A549 (cell line): ENCODE measurements around the gene C20orf141. TPM values are rescaled to one million over a fixed set of nuclear protein-coding genes. Genes with fewer than 3 reads are reported as not detected.

Experiments
- ATAC-seq, 2 experiments: fragments of 200-7000 bp in 1 of 2; fragments of >200 bp in 1 of 2; cut with Nextera tagmentation in 1 of 2; cut with Tn5 transposase in 1 of 2; 3 replicates each; pipeline versions ENCODE4 v1.8.0 to v1.9.1; 2018 to 2020; ENCODE audit warnings: mild to moderate bottlenecking in 1 of 2, moderate library complexity in 1 of 2
- CTCF ChIA-PET: fragments of 300-600 bp; sonication (Branson Sonifier 250); formaldehyde crosslinking; extraction: SDS; loops from one replicate; lab custom pipeline; 2021; ENCODE audit warnings: antibody characterized with exemption, inconsistent platforms; lab: Yijun Ruan, JAX
- POLR2A ChIA-PET: fragments of 350-600 bp; formaldehyde crosslinking; extraction: SDS; loops from one replicate; lab custom pipeline; 2021; ENCODE audit warnings: antibody characterized with exemption, inconsistent platforms; lab: Yijun Ruan, JAX
- DNase-seq, 2 experiments: peaks; one replicate each; pipeline versions ENCODE4 v3.0.0 to v3.0.0-alpha.2; 2011 to 2016; ENCODE audit warnings: low read depth in 1 of 2, low spot score in 1 of 2
- FAIRE-seq: peaks from 2 replicates; lab custom pipeline; 2011; peaks lifted over from hg19 to GRCh38; lab: Jason Lieb, UNC
- H3K27ac ChIP-seq, 2 experiments: fragments of >200 bp; sonication (Bioruptor Twin); formaldehyde crosslinking; 3 replicates each; pipeline ENCODE4 v1.5.1; 2016 to 2017
- H3K4me1 ChIP-seq: fragments of >200 bp; sonication (Bioruptor Twin); formaldehyde crosslinking; 3 replicates; pipeline ENCODE4 v1.6.1; 2016
- H3K4me2 ChIP-seq: fragments of >200 bp; sonication (Bioruptor Twin); formaldehyde crosslinking; 3 replicates; pipeline ENCODE4 v1.6.1; 2016
- H3K4me3 ChIP-seq: fragments of >200 bp; sonication (Bioruptor Twin); formaldehyde crosslinking; 3 replicates; pipeline ENCODE4 v1.5.1; 2016
- H3K9me3 ChIP-seq: fragments of >200 bp; sonication (Bioruptor Twin); formaldehyde crosslinking; 3 replicates; pipeline ENCODE4 v1.6.1; 2016
- BHLHE40 ChIP-seq: IDR thresholded peaks from 2 replicates; pipeline ENCODE4 v1.6.1; 2012; ENCODE audit warnings: low read depth, low read length, inconsistent platforms
- CBX2 ChIP-seq: fragments of 200-600 bp; sonication (generic); IDR thresholded peaks from 2 replicates; pipeline ENCODE4 v1.6.1; 2016; ENCODE audit warnings: low read depth, mild to moderate bottlenecking, borderline replicate concordance
- CEBPB ChIP-seq, 2 experiments: fragments of >200 bp in 1 of 2; sonication (Bioruptor Twin) in 1 of 2; formaldehyde crosslinking in 1 of 2; IDR thresholded peaks; 2 replicates each; pipeline ENCODE4 v1.6.1; 2012 to 2016
- CHD4 ChIP-seq: fragments of 200-600 bp; sonication (generic); IDR thresholded peaks from 2 replicates; pipeline ENCODE4 v1.6.1; 2016; ENCODE audit warnings: antibody characterized with exemption, mild to moderate bottlenecking, borderline replicate concordance
- FOSL2 ChIP-seq, 2 experiments: fragments of 450-650 bp in 1 of 2; fragments of >200 bp in 1 of 2; sonication (Bioruptor Twin) in 1 of 2; formaldehyde crosslinking; IDR thresholded peaks; 2 replicates each; pipeline versions ENCODE4 v1.5.0 to v1.6.1; 2016 to 2020; ENCODE audit warnings: mild to moderate bottlenecking in 1 of 2, moderate library complexity in 1 of 2
- GATA3 ChIP-seq: IDR thresholded peaks from 2 replicates; pipeline ENCODE4 v1.6.1; 2012; ENCODE audit warnings: borderline replicate concordance
- HEYL ChIP-seq: fragments of 250-450 bp; sonication (Bioruptor Pico); IDR thresholded peaks from 2 replicates; pipeline ENCODE4 v1.8.0; 2021; ENCODE audit warnings: mild to moderate bottlenecking, moderate library complexity
- HOXA7 ChIP-seq: fragments of 250-450 bp; sonication (Bioruptor Pico); IDR thresholded peaks from 2 replicates; pipeline ENCODE4 v1.5.0; 2020; ENCODE audit warnings: mild to moderate bottlenecking, moderate library complexity
- HOXB13 ChIP-seq: fragments of 250-450 bp; sonication (Bioruptor Pico); IDR thresholded peaks from 2 replicates; pipeline ENCODE4 v1.5.0; 2020; ENCODE audit warnings: low read depth, mild to moderate bottlenecking, moderate library complexity
- JUN ChIP-seq, 2 experiments: fragments of >200 bp; sonication (Bioruptor Twin); formaldehyde crosslinking; IDR thresholded peaks; 2 replicates in 1 of 2; 3 replicates in 1 of 2; pipeline ENCODE4 v1.6.1; 2016 to 2017
- JUNB ChIP-seq: fragments of >200 bp; sonication (Bioruptor Twin); formaldehyde crosslinking; IDR thresholded peaks from 2 replicates; pipeline ENCODE4 v1.6.1; 2016
- KDM5A ChIP-seq: fragments of 200-600 bp; sonication (generic); IDR thresholded peaks from 2 replicates; pipeline ENCODE4 v1.6.1; 2016; ENCODE audit warnings: antibody characterized with exemption, mild to moderate bottlenecking
- MAZ ChIP-seq: fragments of 150-350 bp; IDR thresholded peaks from 2 replicates; pipeline ENCODE4 v1.6.1; 2014; ENCODE audit warnings: antibody characterized with exemption, low read depth, low read length, borderline replicate concordance
- MYC ChIP-seq: IDR thresholded peaks from 2 replicates; pipeline ENCODE4 v1.6.1; 2012; ENCODE audit warnings: mild to moderate bottlenecking, inconsistent platforms, low read length, improper control_type of control experiment, borderline replicate concordance
- NR3C1 ChIP-seq: fragments of >200 bp; sonication (Bioruptor Twin); formaldehyde crosslinking; IDR thresholded peaks from 3 replicates; pipeline ENCODE4 v1.6.1; 2017
- RAD21 ChIP-seq, 2 experiments: fragments of >200 bp in 1 of 2; sonication (Bioruptor Twin) in 1 of 2; formaldehyde crosslinking in 1 of 2; IDR thresholded peaks in 1 of 2; conservative IDR thresholded peaks in 1 of 2; 2 replicates in 1 of 2; 3 replicates in 1 of 2; pipeline ENCODE4 v1.6.1; 2012 to 2018; ENCODE audit warnings: inconsistent platforms in 1 of 2
- RNF2 ChIP-seq: fragments of 200-600 bp; sonication (generic); IDR thresholded peaks from 2 replicates; pipeline ENCODE4 v1.6.1; 2016; ENCODE audit warnings: low read depth, mild to moderate bottlenecking, antibody characterized with exemption, moderate library complexity, borderline replicate concordance
- TFCP2L1 ChIP-seq: fragments of 250-450 bp; sonication (Bioruptor Pico); IDR thresholded peaks from 2 replicates; pipeline ENCODE4 v1.5.0; 2021; ENCODE audit warnings: mild to moderate bottlenecking
- ZFP36 ChIP-seq: fragments of 450-650 bp; IDR thresholded peaks from 2 replicates; pipeline ENCODE4 v1.6.1; 2014; ENCODE audit warnings: borderline replicate concordance; ENCODE audit not compliant: partially characterized antibody
- ZSCAN20 ChIP-seq: fragments of 250-450 bp; sonication (Bioruptor Pico); IDR thresholded peaks from 2 replicates; pipeline ENCODE4 v1.8.0; 2022; ENCODE audit warnings: mild to moderate bottlenecking, moderate library complexity
- WGBS: methylation state at CpG from one replicate; pipeline ENCODE4 v1.1.6; 2017; ENCODE audit errors: missing lambda C conversion rate; 5-methylcytosine and 5-hydroxymethylcytosine counted together
- polyA plus RNA-seq, 4 experiments: library from polyadenylated mRNA; depleted of rRNA in 3 of 4; stranded (reverse); fragments of >200 nt; fragmentation: RNase III in 1 of 4; extraction: RNeasy Plus Mini Kit Qiagen cat#74134 plus additional on column Dnase treatment in 1 of 4; gene quantifications; 2 replicates in 3 of 4; 3 replicates in 1 of 4; pipeline ENCODE4 v1.2.3, GENCODE V29; 2011 to 2017
- TF ChIP-seq, protein P1 (sequence below): IDR thresholded peaks from 2 replicates; pipeline ENCODE4 v1.6.1; 2012
- TF ChIP-seq, protein P2 (sequence below): fragments of 150-350 bp; IDR thresholded peaks from 2 replicates; pipeline ENCODE4 v1.6.1; 2014; ENCODE audit warnings: low read depth, mild to moderate bottlenecking, low read length
- TF ChIP-seq, protein P3 (sequence below): fragments of 200-600 bp; sonication (generic); IDR thresholded peaks from 2 replicates; pipeline ENCODE4 v1.6.1; 2016; ENCODE audit warnings: antibody characterized with exemption, mild to moderate bottlenecking, moderate library complexity
- TF ChIP-seq, protein P4 (sequence below): IDR thresholded peaks from 2 replicates; pipeline ENCODE4 v1.6.1; 2012
- TF ChIP-seq, protein P5 (sequence below): fragments of 250-450 bp; sonication (Bioruptor Pico); IDR thresholded peaks from 2 replicates; pipeline ENCODE4 v1.5.0; 2021; ENCODE audit warnings: mild to moderate bottlenecking, moderate library complexity, borderline replicate concordance
- TF ChIP-seq, protein P6 (sequence below): IDR thresholded peaks from 2 replicates; pipeline ENCODE4 v1.6.1; 2012; ENCODE audit warnings: low read depth, borderline replicate concordance

Gene C20orf141
- polyA plus RNA-seq, 2 of the 4 experiments (the other 2 are of a cell fraction): 0.16 to 0.56 TPM

DNA sequence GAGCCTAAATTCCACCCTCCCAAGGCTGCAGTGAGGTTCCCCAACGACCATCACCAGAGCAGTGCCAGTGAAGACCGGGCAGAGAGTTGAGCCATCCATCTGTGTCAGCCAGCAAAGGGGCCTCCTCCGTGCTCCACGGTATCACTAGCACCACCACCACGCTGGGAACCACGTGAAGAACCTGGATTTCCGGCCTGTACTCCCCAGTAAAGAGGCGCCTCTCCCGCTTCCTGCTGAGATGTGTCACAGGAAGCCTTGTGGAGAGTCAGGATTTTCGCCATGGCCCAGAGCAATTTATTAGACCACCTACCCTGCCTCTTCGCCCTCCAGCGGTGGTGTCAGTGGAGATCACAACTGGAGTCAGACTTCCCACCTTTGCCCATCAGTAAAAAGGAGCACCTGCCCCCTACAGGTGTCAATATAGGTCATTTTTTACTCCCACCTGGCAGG, 43.1 kb upstream of the C20orf141 start:
- CTCF ChIA-PET: interaction anchor here (0.6 to 1.3 kb wide), 4 partner anchors 8 to 282 kb away, joined by 3 to 8 read pairs (median 4); no protein-coding TSS in a partner anchor
- no peak for DNase-seq
- H3K4me1 ChIP-seq: no peaks in the 10 kb centered on the region
- POLR2A ChIA-PET: no interaction called here
- peaks cover 6% of the 10 kb centered on the region for H3K9me3 ChIP-seq
- H3K4me2 ChIP-seq: no peak overlapping the region
- no peak overlapping the region for H3K4me3 ChIP-seq
- no peak for ATAC-seq
- TF ChIP-seq CHD4 (no peak), ZFP36 (no peak), MAZ (no peak), NR3C1 (no peak), JUNB (no peak), RNF2 (no peak), HOXB13 (no peak), RAD21 (conservative IDR thresholded peaks at IDR 0.05 in 1 of 2, IDR thresholded peaks at IDR 0.05 in 1 of 2) (no peak), FOSL2 (IDR thresholded peaks at IDR 0.05) (no peak), FOSL2 (CRISPR knock-in tag; IDR thresholded peaks at IDR 0.05) (no peak), JUN (IDR thresholded peaks at IDR 0.05) (no peak), GATA3 (no peak), TFCP2L1 (CRISPR knock-in tag) (no peak), CEBPB (IDR thresholded peaks at IDR 0.05) (no peak), MYC (no peak), BHLHE40 (no peak), KDM5A (no peak)
- TF ChIP-seq, protein P1, sequence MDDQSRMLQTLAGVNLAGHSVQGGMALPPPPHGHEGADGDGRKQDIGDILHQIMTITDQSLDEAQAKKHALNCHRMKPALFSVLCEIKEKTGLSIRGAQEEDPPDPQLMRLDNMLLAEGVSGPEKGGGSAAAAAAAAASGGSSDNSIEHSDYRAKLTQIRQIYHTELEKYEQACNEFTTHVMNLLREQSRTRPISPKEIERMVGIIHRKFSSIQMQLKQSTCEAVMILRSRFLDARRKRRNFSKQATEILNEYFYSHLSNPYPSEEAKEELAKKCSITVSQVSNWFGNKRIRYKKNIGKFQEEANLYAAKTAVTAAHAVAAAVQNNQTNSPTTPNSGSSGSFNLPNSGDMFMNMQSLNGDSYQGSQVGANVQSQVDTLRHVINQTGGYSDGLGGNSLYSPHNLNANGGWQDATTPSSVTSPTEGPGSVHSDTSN: no peak
- TF ChIP-seq, protein P2, sequence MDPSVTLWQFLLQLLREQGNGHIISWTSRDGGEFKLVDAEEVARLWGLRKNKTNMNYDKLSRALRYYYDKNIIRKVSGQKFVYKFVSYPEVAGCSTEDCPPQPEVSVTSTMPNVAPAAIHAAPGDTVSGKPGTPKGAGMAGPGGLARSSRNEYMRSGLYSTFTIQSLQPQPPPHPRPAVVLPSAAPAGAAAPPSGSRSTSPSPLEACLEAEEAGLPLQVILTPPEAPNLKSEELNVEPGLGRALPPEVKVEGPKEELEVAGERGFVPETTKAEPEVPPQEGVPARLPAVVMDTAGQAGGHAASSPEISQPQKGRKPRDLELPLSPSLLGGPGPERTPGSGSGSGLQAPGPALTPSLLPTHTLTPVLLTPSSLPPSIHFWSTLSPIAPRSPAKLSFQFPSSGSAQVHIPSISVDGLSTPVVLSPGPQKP: no peak
- TF ChIP-seq, protein P3, sequence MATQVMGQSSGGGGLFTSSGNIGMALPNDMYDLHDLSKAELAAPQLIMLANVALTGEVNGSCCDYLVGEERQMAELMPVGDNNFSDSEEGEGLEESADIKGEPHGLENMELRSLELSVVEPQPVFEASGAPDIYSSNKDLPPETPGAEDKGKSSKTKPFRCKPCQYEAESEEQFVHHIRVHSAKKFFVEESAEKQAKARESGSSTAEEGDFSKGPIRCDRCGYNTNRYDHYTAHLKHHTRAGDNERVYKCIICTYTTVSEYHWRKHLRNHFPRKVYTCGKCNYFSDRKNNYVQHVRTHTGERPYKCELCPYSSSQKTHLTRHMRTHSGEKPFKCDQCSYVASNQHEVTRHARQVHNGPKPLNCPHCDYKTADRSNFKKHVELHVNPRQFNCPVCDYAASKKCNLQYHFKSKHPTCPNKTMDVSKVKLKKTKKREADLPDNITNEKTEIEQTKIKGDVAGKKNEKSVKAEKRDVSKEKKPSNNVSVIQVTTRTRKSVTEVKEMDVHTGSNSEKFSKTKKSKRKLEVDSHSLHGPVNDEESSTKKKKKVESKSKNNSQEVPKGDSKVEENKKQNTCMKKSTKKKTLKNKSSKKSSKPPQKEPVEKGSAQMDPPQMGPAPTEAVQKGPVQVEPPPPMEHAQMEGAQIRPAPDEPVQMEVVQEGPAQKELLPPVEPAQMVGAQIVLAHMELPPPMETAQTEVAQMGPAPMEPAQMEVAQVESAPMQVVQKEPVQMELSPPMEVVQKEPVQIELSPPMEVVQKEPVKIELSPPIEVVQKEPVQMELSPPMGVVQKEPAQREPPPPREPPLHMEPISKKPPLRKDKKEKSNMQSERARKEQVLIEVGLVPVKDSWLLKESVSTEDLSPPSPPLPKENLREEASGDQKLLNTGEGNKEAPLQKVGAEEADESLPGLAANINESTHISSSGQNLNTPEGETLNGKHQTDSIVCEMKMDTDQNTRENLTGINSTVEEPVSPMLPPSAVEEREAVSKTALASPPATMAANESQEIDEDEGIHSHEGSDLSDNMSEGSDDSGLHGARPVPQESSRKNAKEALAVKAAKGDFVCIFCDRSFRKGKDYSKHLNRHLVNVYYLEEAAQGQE: no peak
- TF ChIP-seq, protein P4, sequence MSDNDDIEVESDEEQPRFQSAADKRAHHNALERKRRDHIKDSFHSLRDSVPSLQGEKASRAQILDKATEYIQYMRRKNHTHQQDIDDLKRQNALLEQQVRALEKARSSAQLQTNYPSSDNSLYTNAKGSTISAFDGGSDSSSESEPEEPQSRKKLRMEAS: no peak
- FAIRE-seq: no peak
- WGBS: 70% methylated on average over 12 of the region's 12 CpGs
- H3K27ac ChIP-seq: no peak overlapping the region

DNA sequence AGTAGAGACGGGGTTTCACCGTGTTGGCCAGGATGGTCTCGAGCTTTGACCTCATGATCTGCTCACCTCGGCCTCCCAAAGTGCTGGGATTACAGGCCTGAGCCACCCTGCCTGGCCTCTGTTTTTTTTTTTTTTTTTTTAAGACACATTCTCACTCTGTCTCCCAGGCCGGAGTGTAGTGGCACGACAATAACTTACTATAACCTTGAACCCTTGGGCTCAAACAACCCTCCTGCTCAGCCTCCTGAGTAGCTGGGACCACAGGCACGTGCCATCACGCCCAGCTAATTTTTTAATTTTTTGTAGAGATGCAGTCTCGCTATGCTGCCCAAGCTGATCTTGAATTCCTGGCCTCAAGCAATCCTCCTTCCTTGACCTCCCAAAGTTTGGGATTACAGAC, 41.0 kb upstream of the C20orf141 start:
- Histone ChIP-seq H3K4me3 (no peak overlapping the region), H3K27ac (no peak overlapping the region), H3K4me1 (no peaks in the 10 kb centered on the region)
- 71% methylated on average over 9 of the region's 9 CpGs for WGBS
- CTCF ChIA-PET: interaction anchor here (0.6 to 2.5 kb wide), 5 partner anchors 18 to 227 kb away, joined by 3 to 8 read pairs (median 6); no protein-coding TSS in a partner anchor
- no peak for TF ChIP-seq ZSCAN20
- no peak for TF ChIP-seq HOXA7
- TF ChIP-seq ZFP36: no peak
- no peak for TF ChIP-seq CBX2
- TF ChIP-seq, protein P5, sequence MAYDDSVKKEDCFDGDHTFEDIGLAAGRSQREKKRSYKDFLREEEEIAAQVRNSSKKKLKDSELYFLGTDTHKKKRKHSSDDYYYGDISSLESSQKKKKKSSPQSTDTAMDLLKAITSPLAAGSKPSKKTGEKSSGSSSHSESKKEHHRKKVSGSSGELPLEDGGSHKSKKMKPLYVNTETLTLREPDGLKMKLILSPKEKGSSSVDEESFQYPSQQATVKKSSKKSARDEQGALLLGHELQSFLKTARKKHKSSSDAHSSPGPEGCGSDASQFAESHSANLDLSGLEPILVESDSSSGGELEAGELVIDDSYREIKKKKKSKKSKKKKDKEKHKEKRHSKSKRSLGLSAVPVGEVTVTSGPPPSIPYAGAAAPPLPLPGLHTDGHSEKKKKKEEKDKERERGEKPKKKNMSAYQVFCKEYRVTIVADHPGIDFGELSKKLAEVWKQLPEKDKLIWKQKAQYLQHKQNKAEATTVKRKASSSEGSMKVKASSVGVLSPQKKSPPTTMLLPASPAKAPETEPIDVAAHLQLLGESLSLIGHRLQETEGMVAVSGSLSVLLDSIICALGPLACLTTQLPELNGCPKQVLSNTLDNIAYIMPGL (CRISPR knock-in tag): no peak
- TF ChIP-seq HEYL (CRISPR knock-in tag): no peak
- TF ChIP-seq, protein P6, sequence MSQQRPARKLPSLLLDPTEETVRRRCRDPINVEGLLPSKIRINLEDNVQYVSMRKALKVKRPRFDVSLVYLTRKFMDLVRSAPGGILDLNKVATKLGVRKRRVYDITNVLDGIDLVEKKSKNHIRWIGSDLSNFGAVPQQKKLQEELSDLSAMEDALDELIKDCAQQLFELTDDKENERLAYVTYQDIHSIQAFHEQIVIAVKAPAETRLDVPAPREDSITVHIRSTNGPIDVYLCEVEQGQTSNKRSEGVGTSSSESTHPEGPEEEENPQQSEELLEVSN: no peak
- TF ChIP-seq, all 56 proteins: peak for 0
- no peak for ATAC-seq
- POLR2A ChIA-PET: no interaction called here
- Histone ChIP-seq H3K9me3 (peaks cover 6% of the 10 kb centered on the region), H3K4me2 (no peak overlapping the region)
- no peak for DNase-seq
- FAIRE-seq: no peak
